ENCODE data around the gene SYNGR3.

Gene SYNGR3

GRCh38 chr16:2024032-2024420, 34.3 kb downstream of the SYNGR3 start:
- DNase-seq (ENCODE audit: extremely low spot score), result no peak
- CTCF ChIA-PET, result interaction anchor here (0.8 to 7.1 kb wide), 13 partner anchors 11 to 227 kb away, joined by 3 to 78 read pairs (median 4); partner anchors contain the start of genes ECI1, NTHL1, PKD1 and RAB26
- TF ChIP-seq CTCF (IDR thresholded peaks at IDR 0.05; ENCODE audit: control extremely low read depth, extremely low read depth, low read depth, missing control alignments), result no peak
- POLR2A ChIA-PET, result interaction anchor here (2.0 kb wide), 1 partner anchor 131 kb away, joined by 12 read pairs; the partner anchor contains the start of gene TRAF7

GRCh38 chr16:2025251-2025650, 35.5 kb downstream of the SYNGR3 start:
- CTCF ChIA-PET, result interaction anchor here (1.0 to 7.1 kb wide), 6 partner anchors 12 to 128 kb away, joined by 3 to 78 read pairs (median 19); partner anchors contain the start of genes PKD1, RAB26 and TRAF7
- no peak for TF ChIP-seq CTCF (IDR thresholded peaks at IDR 0.05; ENCODE audit: control extremely low read depth, extremely low read depth, low read depth, missing control alignments)
- POLR2A ChIA-PET, result interaction anchor here (1.9 kb wide), 1 partner anchor 130 kb away, joined by 8 read pairs; the partner anchor contains the start of gene TRAF7
- DNase-seq (ENCODE audit: extremely low spot score), result no peak

GRCh38 chr16:2025878-2026460, 36.2 kb downstream of the SYNGR3 start:
- no peak for TF ChIP-seq CTCF (IDR thresholded peaks at IDR 0.05; ENCODE audit: control extremely low read depth, extremely low read depth, low read depth, missing control alignments)
- ChIA-PET POLR2A (interaction anchor here (1.9 kb wide), 1 partner anchor 129 kb away, joined by 8 read pairs; the partner anchor contains the start of gene TRAF7), CTCF (interaction anchor here (1.0 to 7.1 kb wide), 2 partner anchors 20 to 127 kb away, joined by 3 to 78 read pairs; partner anchors contain the start of gene TRAF7)
- DNase-seq (ENCODE audit: extremely low spot score), result no peak

- CTCF ChIA-PET, result interaction anchor here (1.2 kb wide), 1 partner anchor 21 kb away, joined by 3 read pairs; the partner anchor contains the start of genes NTHL1 and TSC2
- no peak for TF ChIP-seq CTCF (IDR thresholded peaks at IDR 0.05; ENCODE audit: control extremely low read depth, extremely low read depth, low read depth, missing control alignments)
- no peak for DNase-seq (ENCODE audit: extremely low spot score)
- POLR2A ChIA-PET, result interaction anchor here (0.7 to 1.9 kb wide), 2 partner anchors 65 to 129 kb away, joined by 4 to 8 read pairs; partner anchors contain the start of gene TRAF7
These were observed 36.8 kb downstream of the SYNGR3 start, which contains the start of gene NHERF2 for GRCh38 chr16:2026461-2027023. TSS of gene NHERF2 (plus strand) at chr16:2026902. CDS start at chr16:2027006, 104 bp downstream.

GRCh38 chr16:2027024-2028010, 37.5 kb downstream of the SYNGR3 start:
- DNase-seq (ENCODE audit: extremely low spot score), result no peak

More at GRCh38 chr16:2027024-2028010, 37.5 kb downstream of the SYNGR3 start:
- TF ChIP-seq CTCF (IDR thresholded peaks at IDR 0.05; ENCODE audit: control extremely low read depth, extremely low read depth, low read depth, missing control alignments), result no peak
- ChIA-PET CTCF (interaction anchor here (1.1 to 2.0 kb wide), 5 partner anchors 11 to 113 kb away, joined by 3 to 8 read pairs (median 5); partner anchors contain the start of genes NTHL1 and TSC2), POLR2A (interaction anchor here (0.7 to 1.2 kb wide), 2 partner anchors 65 to 128 kb away, joined by 4 read pairs; partner anchors contain the start of gene TRAF7)
